ENCODE data around the gene RIPK1. TPM values are rescaled to one million over a fixed set of nuclear protein-coding genes. Genes with fewer than 3 reads are reported as not detected.
"Not testable (repeated sequence)": the region's sequence is repeated elsewhere in the genome, so short reads cannot be mapped to it uniquely, and the experiment has no call there.

RIPK1 gene
- polyA plus RNA-seq, 1 of the 3 experiments (the other 2 are of a cell fraction) = 12.0 TPM

GRCh38 chr6:3019749-3020320 lies 48.5 kb upstream of the RIPK1 start:
- ChIA-PET POLR2A (no interaction called here), CTCF (interaction anchor here (0.8 to 1.5 kb wide), 4 partner anchors 9 to 68 kb away, joined by 3 to 5 read pairs (median 4); no protein-coding TSS in a partner anchor)
- H3K4me2 ChIP-seq = no peak overlapping the region
- H3K4me3 ChIP-seq (ENCODE audit: low read depth in 2 of 2, low read length in 1 of 2) = no peak overlapping the region
- no peaks in the 10 kb centered on the region for H3K79me2 ChIP-seq (ENCODE audit: insufficient read depth)
- H3K36me3 ChIP-seq (replicated peaks in 1 of 2; ENCODE audit: control insufficient read depth in 1 of 2, insufficient read depth in 2 of 2, low read length in 1 of 2) = peaks cover 0 to 9% of the 10 kb centered on the region in 2 experiments
- H3F3A ChIP-seq (replicated peaks; ENCODE audit: insufficient read depth) = no peaks in the 10 kb centered on the region
- WGBS (ENCODE audit: low lambda C conversion rate) = 89% methylated on average over 6 of the region's 6 CpGs
- H3K27ac ChIP-seq (ENCODE audit: low read depth in 2 of 2, low read length in 1 of 2) = no peak overlapping the region
- DNase-seq = no peak
- H3K9me2 ChIP-seq = no peaks in the 10 kb centered on the region
- H4K20me1 ChIP-seq (ENCODE audit: insufficient read depth) = no peaks in the 10 kb centered on the region
- no peak overlapping the region for H2AFZ ChIP-seq (ENCODE audit: low read depth)
- peaks cover 0 to 10% of the 10 kb centered on the region in 2 experiments; a peak in 1 of 4 replicates for H3K4me1 ChIP-seq (ENCODE audit: control insufficient read depth in 1 of 2, insufficient read depth in 2 of 2, low read depth in 1 of 2, low read length in 1 of 2)
- no peak overlapping the region for H3K9ac ChIP-seq
- no peaks in the 10 kb centered on the region for H3K27me3 ChIP-seq (ENCODE audit: insufficient read depth)
- TF ChIP-seq JUND (IDR thresholded peaks at IDR 0.05) = no peak
- no peak for TF ChIP-seq MEF2A (IDR thresholded peaks at IDR 0.05; ENCODE audit: borderline replicate concordance, low read depth)
- no peak for TF ChIP-seq TAF1 (IDR thresholded peaks at IDR 0.05; ENCODE audit: borderline replicate concordance, low read depth, low read length)
- TF ChIP-seq SIN3A (IDR thresholded peaks at IDR 0.05; ENCODE audit: borderline replicate concordance, low read depth, low read length) = no peak
- TF ChIP-seq TEAD4 (IDR thresholded peaks at IDR 0.05; ENCODE audit: borderline replicate concordance, insufficient read depth) = no peak
- TF ChIP-seq FOXJ3 (CRISPR knock-in tag; IDR thresholded peaks at IDR 0.05) = no peak
- no peak for TF ChIP-seq REST (IDR thresholded peaks at IDR 0.05; ENCODE audit: low read depth, low read length)
- no peak for TF ChIP-seq ZBTB33 (IDR thresholded peaks at IDR 0.05; ENCODE audit: borderline replicate concordance, low read depth)
- TF ChIP-seq FOXM1 (IDR thresholded peaks at IDR 0.05; ENCODE audit: low read depth) = no peak
- TF ChIP-seq USF2 (IDR thresholded peaks at IDR 0.05; ENCODE audit: borderline replicate concordance, low read depth, low read length) = no peak
- TF ChIP-seq GABPA (IDR thresholded peaks at IDR 0.05; ENCODE audit: low read depth) = no peak
- no peak for TF ChIP-seq SMC3 (IDR thresholded peaks at IDR 0.05; ENCODE audit: low read depth, low read length)
- TF ChIP-seq CTCF (IDR thresholded peaks at IDR 0.05) = no peak
- no peak for TF ChIP-seq RXRA (IDR thresholded peaks at IDR 0.05; ENCODE audit: borderline replicate concordance, low read depth)
- no peak for TF ChIP-seq RFX5 (IDR thresholded peaks at IDR 0.05; ENCODE audit: low read length)
- no peak for TF ChIP-seq NFIC (IDR thresholded peaks at IDR 0.05; ENCODE audit: borderline replicate concordance)
- no peak for TF ChIP-seq NRF1 (IDR thresholded peaks at IDR 0.05; ENCODE audit: low read depth, low read length)
- TF ChIP-seq RAD21 (IDR thresholded peaks at IDR 0.05; ENCODE audit: low read length) = no peak
- no peak for TF ChIP-seq EP300 (IDR thresholded peaks at IDR 0.05; ENCODE audit: borderline replicate concordance in 1 of 2, low read depth in 1 of 2, low read length in 1 of 2)
- no peak for TF ChIP-seq MXI1 (IDR thresholded peaks at IDR 0.05; ENCODE audit: low read depth, low read length)
- H3K9me3 ChIP-seq = no peaks in the 10 kb centered on the region

GRCh38 chr6:3020976-3021598 lies 47.2 kb upstream of the RIPK1 start:
- H3K79me2 ChIP-seq (ENCODE audit: insufficient read depth); H3K27me3 ChIP-seq (ENCODE audit: insufficient read depth); H3K9ac ChIP-seq; H3K4me3 ChIP-seq (ENCODE audit: low read depth in 2 of 2, low read length in 1 of 2); H3F3A ChIP-seq (replicated peaks; ENCODE audit: insufficient read depth); DNase-seq; H3K9me2 ChIP-seq; H3K4me2 ChIP-seq; POLR2A ChIA-PET; H2AFZ ChIP-seq (ENCODE audit: low read depth); H3K36me3 ChIP-seq (replicated peaks in 1 of 2; ENCODE audit: control insufficient read depth in 1 of 2, insufficient read depth in 2 of 2, low read length in 1 of 2); H4K20me1 ChIP-seq (ENCODE audit: insufficient read depth); H3K9me3 ChIP-seq; H3K27ac ChIP-seq (ENCODE audit: low read depth in 2 of 2, low read length in 1 of 2): not testable (repeated sequence)
- peaks cover 0 to 11% of the 10 kb centered on the region in 2 experiments; a peak in 1 of 4 replicates for H3K4me1 ChIP-seq (ENCODE audit: control insufficient read depth in 1 of 2, insufficient read depth in 2 of 2, low read depth in 1 of 2, low read length in 1 of 2)
- CTCF ChIA-PET = interaction anchor here (1.1 kb wide), 1 partner anchor 20 kb away, joined by 5 read pairs; no protein-coding TSS in a partner anchor
- 90% methylated on average over 2 of the region's 2 CpGs for WGBS (ENCODE audit: low lambda C conversion rate)

Data from SK-N-SH (cell line).